Spinal cord (tissue), 10 donors: ENCODE data around the gene CFAP54. TPM values are rescaled to one million over a fixed set of nuclear protein-coding genes. Genes with fewer than 3 reads are reported as not detected.

Experiments
- DNase-seq, 6 donors: peaks; one replicate each; pipeline versions ENCODE4 v3.0.0 to v3.0.0-alpha.2; 2013 to 2015; ENCODE audit warnings: low spot score in 6 of 6, low read depth in 4 of 6
- H3K27ac ChIP-seq: one replicate; pipeline ENCODE4 v1.5.1; 2013; ENCODE audit warnings: low read depth, low read length, control low read depth
- H3K27me3 ChIP-seq: one replicate; pipeline ENCODE4 v1.6.1; 2013; ENCODE audit warnings: low read length; ENCODE audit not compliant: control insufficient read depth, insufficient read depth
- H3K36me3 ChIP-seq: one replicate; pipeline ENCODE4 v1.6.1; 2013; ENCODE audit warnings: low read length; ENCODE audit not compliant: control insufficient read depth, insufficient read depth
- H3K4me1 ChIP-seq: one replicate; pipeline ENCODE4 v1.6.1; 2013; ENCODE audit warnings: low read length; ENCODE audit not compliant: control insufficient read depth, insufficient read depth
- H3K4me3 ChIP-seq: one replicate; pipeline ENCODE4 v1.5.1; 2013; ENCODE audit warnings: low read depth, low read length, control low read depth
- H3K9me3 ChIP-seq: one replicate; pipeline ENCODE4 v1.6.1; 2013; ENCODE audit warnings: low read length; ENCODE audit not compliant: control insufficient read depth, insufficient read depth
- WGBS: methylation state at CpG from one replicate; pipeline ENCODE4 v1.1.5; 2013; ENCODE audit warnings: missing lambda C conversion rate; ENCODE audit not compliant: insufficient coverage; 5-methylcytosine and 5-hydroxymethylcytosine counted together
- polyA plus RNA-seq, 2 donors: library from polyadenylated mRNA; unstranded; fragments of 120-200 nt; gene quantifications; one replicate each; pipeline ENCODE4 v1.2.1, GENCODE V29; 2013; ENCODE audit not compliant: insufficient read length in 2 of 2
- total RNA-seq, 2 donors: library from RNA; depleted of rRNA in 1 of 2; stranded (reverse); fragments of 120-200 nt in 1 of 2; fragments of >200 nt in 1 of 2; gene quantifications; one replicate each; pipeline versions ENCODE4 v1.2.3 to v1.2.4, GENCODE V29; 2013 to 2014
- donor health status: healthy.

Gene CFAP54
- total and polyA plus RNA-seq, 4 donors: 3.3 to 21.3 (median 11.1) TPM

- Histone ChIP-seq H3K4me3 (no peak overlapping the region), H3K9me3 (no peaks in the 10 kb centered on the region), H3K27ac (no peak overlapping the region), H3K36me3 (no peaks in the 10 kb centered on the region), H3K4me1 (no peaks in the 10 kb centered on the region), H3K27me3 (no peaks in the 10 kb centered on the region)
- 100% methylated on average over 2 of the region's 4 CpGs for WGBS
- no peak for DNase-seq
These were observed 412.7 kb downstream of the CFAP54 start for GRCh38 chr12:96902076-96902475.

- H3K9me3 ChIP-seq: no peaks in the 10 kb centered on the region
- H3K4me3 ChIP-seq: peak overlapping the region; percentile 90
- no peak for DNase-seq
- 76% methylated on average over 7 of the region's 9 CpGs for WGBS
- H3K36me3 ChIP-seq: no peaks in the 10 kb centered on the region
- H3K27ac ChIP-seq: peak overlapping the region; percentile 91
- H3K4me1 ChIP-seq: no peaks in the 10 kb centered on the region
- H3K27me3 ChIP-seq: no peaks in the 10 kb centered on the region
These were observed 417.1 kb downstream of the CFAP54 start for GRCh38 chr12:96906498-96906848.

- Histone ChIP-seq H3K27me3 (no peaks in the 10 kb centered on the region), H3K36me3 (no peaks in the 10 kb centered on the region), H3K4me3 (peak within 1 kb of the TSS; percentile 90), H3K27ac (peak within 1 kb of the TSS; percentile 91), H3K9me3 (no peaks in the 10 kb centered on the region), H3K4me1 (no peaks in the 10 kb centered on the region)
- DNase-seq: peak; percentile 54 to 93 (median 72)
- WGBS: under 1% methylated on average over 68 of the region's 68 CpGs
These were observed 417.7 kb downstream of the CFAP54 start, which contains the start of gene NEDD1 for GRCh38 chr12:96906849-96907670. Gene NEDD1, plus strand, starts transcription at chr12:96907257. Its CDS starts 2,503 bp downstream, at chr12:96909760.

GRCh38 chr12:96907671-96908422 is 418.5 kb downstream of the CFAP54 start:
- Histone ChIP-seq H3K27ac (peak overlapping the region; percentile 91), H3K36me3 (no peaks in the 10 kb centered on the region), H3K4me1 (no peaks in the 10 kb centered on the region), H3K4me3 (peak overlapping the region; percentile 90), H3K27me3 (no peaks in the 10 kb centered on the region), H3K9me3 (no peaks in the 10 kb centered on the region)
- WGBS: 2% methylated on average over 15 of the region's 23 CpGs
- DNase-seq: peak in 3 of 6 donors; percentile 15 to 53 (median 38)

- H3K4me3 ChIP-seq: peak overlapping the region; percentile 90
These were observed 419.0 kb downstream of the CFAP54 start for GRCh38 chr12:96908423-96908675.

GRCh38 chr12:96912261-96912660 is 422.9 kb downstream of the CFAP54 start:
- Histone ChIP-seq H3K4me1 (no peaks in the 10 kb centered on the region), H3K36me3 (no peaks in the 10 kb centered on the region), H3K4me3 (no peak overlapping the region), H3K9me3 (no peaks in the 10 kb centered on the region), H3K27ac (no peak overlapping the region), H3K27me3 (no peaks in the 10 kb centered on the region)
- no peak for DNase-seq
- WGBS: 33% methylated on average over 1 of the region's 2 CpGs

More at GRCh38 chr12:96908423-96908675, 419.0 kb downstream of the CFAP54 start:
- no peaks in the 10 kb centered on the region for H3K27me3 ChIP-seq
- H3K27ac ChIP-seq: no peak overlapping the region
- DNase-seq: no peak
- 81% methylated on average over 2 of the region's 3 CpGs for WGBS
- H3K4me1 ChIP-seq: no peaks in the 10 kb centered on the region
- no peaks in the 10 kb centered on the region for H3K36me3 ChIP-seq
- H3K9me3 ChIP-seq: no peaks in the 10 kb centered on the region

- H3K27ac ChIP-seq: no peak overlapping the region
- DNase-seq: no peak
- no peaks in the 10 kb centered on the region for H3K4me1 ChIP-seq
- H3K4me3 ChIP-seq: no peak overlapping the region
- H3K9me3 ChIP-seq: no peaks in the 10 kb centered on the region
- 100% methylated on average over 1 of the region's 2 CpGs for WGBS
- no peaks in the 10 kb centered on the region for H3K36me3 ChIP-seq
- H3K27me3 ChIP-seq: no peaks in the 10 kb centered on the region
These were observed 423.6 kb downstream of the CFAP54 start for GRCh38 chr12:96912943-96913342.

GRCh38 chr12:96919510-96920210 is 430.3 kb downstream of the CFAP54 start:
- H3K27me3 ChIP-seq: no peaks in the 10 kb centered on the region
- H3K36me3 ChIP-seq: no peaks in the 10 kb centered on the region
- no peak overlapping the region for H3K27ac ChIP-seq
- no peaks in the 10 kb centered on the region for H3K4me1 ChIP-seq
- H3K4me3 ChIP-seq: no peak overlapping the region
- no peak for DNase-seq
- peaks cover 5% of the 10 kb centered on the region for H3K9me3 ChIP-seq
- no CpG with 5 or more reads among the region's 2 CpGs for WGBS
